Heart left ventricle (tissue), 16 donors: ENCODE measurements around the gene ANG. TPM values are rescaled to one million over a fixed set of nuclear protein-coding genes. Genes with fewer than 3 reads are reported as not detected.
"Not testable (repeated sequence)": the region's sequence is repeated elsewhere in the genome, so short reads cannot be mapped to it uniquely, and the experiment has no call there.

Source experiments
- ATAC-seq, 4 donors: fragments of 200-7000 bp; cut with Tn5 transposase; one replicate each; pipeline ENCODE4 v1.9.1; 2020 to 2022; ENCODE audit warnings: moderate library complexity in 4 of 4, mild to moderate bottlenecking in 3 of 4, moderate number of reproducible peaks in 1 of 4
- DNase-seq, 5 donors: peaks; one replicate each; pipeline ENCODE4 v3.0.0-alpha.2; 2020
- H3K27ac ChIP-seq, 12 donors: fragments of 200-600 bp; sonication (generic) in 4 of 12; one replicate each; pipeline versions ENCODE4 v1.5.0 to v1.8.0; 2016 to 2022; ENCODE audit warnings: mild to moderate bottlenecking in 2 of 12
- H3K27me3 ChIP-seq, 9 donors: fragments of 200-600 bp; sonication (generic) in 2 of 9; one replicate each; pipeline versions ENCODE4 v1.5.1 to v1.8.0; 2016 to 2022; ENCODE audit warnings: mild to moderate bottlenecking in 3 of 9
- H3K36me3 ChIP-seq, 9 donors: fragments of 200-600 bp; sonication (generic) in 2 of 9; one replicate each; pipeline versions ENCODE4 v1.5.0 to v1.8.0; 2018 to 2022; ENCODE audit warnings: mild to moderate bottlenecking in 2 of 9
- H3K4me1 ChIP-seq, 12 donors: fragments of 200-600 bp; sonication (generic) in 4 of 12; one replicate each; pipeline versions ENCODE4 v1.5.0 to v1.8.0; 2016 to 2022; ENCODE audit warnings: mild to moderate bottlenecking in 3 of 12
- H3K4me3 ChIP-seq, 12 donors: fragments of 200-600 bp; sonication (generic) in 4 of 12; one replicate each; pipeline versions ENCODE4 v1.5.0 to v1.8.0; 2017 to 2022; ENCODE audit warnings: mild to moderate bottlenecking in 9 of 12, moderate library complexity in 4 of 12
- H3K9me3 ChIP-seq, 12 donors: fragments of 200-600 bp; sonication (generic) in 4 of 12; one replicate each; pipeline versions ENCODE4 v1.5.0 to v1.8.0; 2016 to 2022; ENCODE audit warnings: mild to moderate bottlenecking in 1 of 12
- POLR2A ChIP-seq, 2 donors: fragments of 450-650 bp; IDR thresholded peaks; one replicate each; pipeline ENCODE4 v1.6.1; 2017; ENCODE audit warnings: antibody characterized with exemption in 2 of 2, mild to moderate bottlenecking in 2 of 2, moderate library complexity in 2 of 2
- WGBS, 4 donors: extraction: QIAGEN DNeasy Blood & Tissue Kit in 2 of 4; methylation state at CpG; one replicate each; pipeline versions ENCODE4 v1.1.5 to v1.1.7; 2013 to 2018; 5-methylcytosine and 5-hydroxymethylcytosine counted together
- intact Hi-C, 10 donors: fragments of 100-400 bp; cut with DNase I; formaldehyde crosslinking; loops; one replicate each; pipeline versions ENCODE4 v1.11.1 to v1.14.2; 2022
- long read RNA-seq, 3 donors: library from polyadenylated mRNA; unstranded; transcript quantifications; one replicate each; pipeline ENCODE4 v2.0.0, GENCODE V29; 2020 to 2021
- polyA plus RNA-seq, 2 donors: library from polyadenylated mRNA; stranded (reverse); fragments of 200-250 nt; gene quantifications; one replicate each; pipeline ENCODE4 v1.2.3, GENCODE V29; 2013
- total RNA-seq, 9 donors: library from RNA; depleted of rRNA in 2 of 9; stranded (reverse); fragments of >200 nt in 2 of 9; fragmentation: NEBNext Ultra II Directional in 3 of 9; extraction: Animal tissue kit (Norgen Biotek cat#: 25700) in 3 of 9; gene quantifications; one replicate each; pipeline versions ENCODE4 v1.1.0 to v1.2.4, GENCODE V29; 2016 to 2023
- TF ChIP-seq, protein P1 (sequence below), 12 donors: fragments of 200-600 bp; sonication (generic) in 4 of 12; IDR thresholded peaks; one replicate each; pipeline versions ENCODE4 v1.5.0 to v1.8.0; 2018 to 2022; ENCODE audit warnings: antibody characterized with exemption in 12 of 12, mild to moderate bottlenecking in 5 of 12
- donor health status: ischemic (EF 13 %, LVEDD 7.1; RV severe dilation, severe dysfunction).
- donor health status: healthy with polysubstance abuse.
- donor health status: DM: no; HTN: yes; CAD: no.
- donor health status: DM: no; HTN: no; CAD: no.
- donor health status: ischemic (EF 25% LVEDD 6.9; RV normal size, moderate dysfunction).
- donor health status: ischemic (EF 25% LVEDD 5.7; RV mildly dilated, moderate dysfunction).
- donor health status: healthy.
- donor health status: DM: yes; HTN: yes; CAD: no.
- donor health status: ischemic (EF 35%, LVEDD 5.7; RV mildly dilated, moderate dysfunction).
- donor health status: nonischemic (EF 11% LVEDD 7.7; RV severe dilation, severe dysfunction).
- donor health status: DM: yes; HTN: yes; CAD: no.
- donor health status: PGD.
- donor health status: ischemic (EF 29% LVEDD 5.4; RV normal size, mild dysfunction).
- donor health status: nonischemic (EF 23%, LVEDD 6.1; RV moderate dilation, normal function).

ANG gene
- total RNA-seq (1 to 10 TPM; 2.1 to 9.3 (median 4.0) TPM), polyA plus RNA-seq (1 to 10 TPM; 3.3 to 4.3 TPM)
- long read RNA-seq, donor 1, partial matches to known transcripts = 0 of 1 reads
- long read RNA-seq, donor 1, other reads (novel, unspliced or antisense) = 0 of 1 reads
- long read RNA-seq, donor 2, partial matches to known transcripts = 0 of 1 reads
- long read RNA-seq, donor 2, other reads (novel, unspliced or antisense) = 0 of 1 reads
- long read RNA-seq, donor 3, partial matches to known transcripts = 0 of 2 reads
- long read RNA-seq, donor 3, other reads (novel, unspliced or antisense) = 0 of 2 reads

DNA sequence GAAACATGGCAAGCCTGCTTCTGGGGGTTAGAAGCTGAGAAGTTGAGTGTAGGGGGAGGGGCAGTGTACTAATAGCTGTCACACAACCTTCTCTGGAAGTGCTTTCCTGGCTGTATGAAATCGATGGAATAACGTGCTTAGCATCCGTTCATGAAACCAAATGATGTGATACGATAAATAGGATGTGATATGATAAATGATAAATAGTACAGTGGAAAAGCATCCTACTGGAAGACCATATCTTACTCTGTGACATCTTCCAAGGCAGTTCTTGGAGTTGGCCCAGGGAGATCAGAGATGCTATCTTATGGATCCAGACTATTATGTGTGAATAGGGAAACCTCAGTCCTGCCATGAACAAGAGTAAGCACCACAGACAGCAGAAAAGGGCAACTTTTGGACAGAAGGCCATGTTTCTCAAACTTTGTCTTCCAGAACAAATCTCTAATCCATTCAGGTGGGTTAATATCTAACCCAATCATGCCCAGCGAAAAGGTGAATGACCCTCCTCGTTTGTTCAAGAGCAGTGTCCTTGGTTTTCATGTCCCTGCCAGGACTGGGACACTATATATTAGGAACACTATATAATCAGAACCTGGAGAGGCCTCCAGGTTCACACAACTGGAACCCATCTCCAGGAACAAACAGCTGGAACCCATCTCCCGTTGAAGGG, at the start of gene ANG:
Gene ANG (plus strand): TSS at position 598 of the 673 bp plus-strand sequence. CDS start 4,801 bp downstream, outside the sequence.
- ATAC-seq = no peak
- 79 to 92% (median 81%) methylated on average over 7 of the region's 7 CpGs for WGBS, 4 donors
- Histone ChIP-seq H3K4me1 (peaks cover 0 to 26% (median 10%) of the 10 kb centered on the region in 12 donors), H3K9me3 (no peaks in the 10 kb centered on the region), H3K27ac (no peak within 1 kb of the TSS), H3K4me3 (no peak within 1 kb of the TSS), H3K27me3 (no peaks in the 10 kb centered on the region), H3K36me3 (peaks cover 0 to 3% (median 0%) of the 10 kb centered on the region in 9 donors)
- TF ChIP-seq, protein P1, sequence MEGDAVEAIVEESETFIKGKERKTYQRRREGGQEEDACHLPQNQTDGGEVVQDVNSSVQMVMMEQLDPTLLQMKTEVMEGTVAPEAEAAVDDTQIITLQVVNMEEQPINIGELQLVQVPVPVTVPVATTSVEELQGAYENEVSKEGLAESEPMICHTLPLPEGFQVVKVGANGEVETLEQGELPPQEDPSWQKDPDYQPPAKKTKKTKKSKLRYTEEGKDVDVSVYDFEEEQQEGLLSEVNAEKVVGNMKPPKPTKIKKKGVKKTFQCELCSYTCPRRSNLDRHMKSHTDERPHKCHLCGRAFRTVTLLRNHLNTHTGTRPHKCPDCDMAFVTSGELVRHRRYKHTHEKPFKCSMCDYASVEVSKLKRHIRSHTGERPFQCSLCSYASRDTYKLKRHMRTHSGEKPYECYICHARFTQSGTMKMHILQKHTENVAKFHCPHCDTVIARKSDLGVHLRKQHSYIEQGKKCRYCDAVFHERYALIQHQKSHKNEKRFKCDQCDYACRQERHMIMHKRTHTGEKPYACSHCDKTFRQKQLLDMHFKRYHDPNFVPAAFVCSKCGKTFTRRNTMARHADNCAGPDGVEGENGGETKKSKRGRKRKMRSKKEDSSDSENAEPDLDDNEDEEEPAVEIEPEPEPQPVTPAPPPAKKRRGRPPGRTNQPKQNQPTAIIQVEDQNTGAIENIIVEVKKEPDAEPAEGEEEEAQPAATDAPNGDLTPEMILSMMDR (IDR thresholded peaks at IDR 0.05) = no peak
- intact Hi-C loops = loop anchor here in 6 of 10 donors (5.0 to 10.0 kb wide), 9 partner anchors 76 to 696 kb away; partner anchors contain the start of genes TEP1 (in 3 of the 6), TMEM253 (in 2 of the 6), APEX1 (in 1 of the 6) and OSGEP (in 1 of the 6)
- no peak for DNase-seq

DNA sequence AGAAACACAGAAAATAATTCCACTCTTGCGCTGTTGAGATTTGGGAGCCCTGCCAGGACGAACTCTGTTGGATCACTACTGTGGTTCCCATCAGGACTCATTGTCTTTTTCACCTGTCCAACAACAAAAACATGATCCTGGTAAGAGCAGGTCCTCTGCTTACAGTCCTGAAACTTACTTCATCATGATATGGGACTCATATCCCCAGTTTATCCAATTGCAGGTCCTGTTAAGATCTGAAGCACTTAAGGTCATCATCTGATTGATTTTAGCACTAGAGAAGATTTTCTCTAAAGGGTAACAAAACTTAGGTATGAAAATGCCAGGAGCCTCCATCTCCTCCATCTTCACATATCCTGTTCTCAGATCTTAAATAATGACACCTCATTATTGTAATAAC, 47.0 kb upstream of the ANG start, which contains the start of gene OR6S1:
Gene OR6S1 (minus strand): TSS at position 101 of the 400 bp plus-strand sequence. CDS start 0 bp downstream, at position 101.
- Histone ChIP-seq H3K4me1 (no peaks in the 10 kb centered on the region), H3K27me3 (peaks cover 0 to 58% (median 17%) of the 10 kb centered on the region in 9 donors), H3K9me3 (no peaks in the 10 kb centered on the region), H3K27ac (no peak within 1 kb of the TSS), H3K36me3 (no peaks in the 10 kb centered on the region), H3K4me3 (no peak within 1 kb of the TSS)
- no peak for TF ChIP-seq POLR2A (IDR thresholded peaks at IDR 0.05)
- TF ChIP-seq, protein P1 (IDR thresholded peaks at IDR 0.05) = no peak
- intact Hi-C loops = no loop called here
- no peak for ATAC-seq
- WGBS, 4 donors = 72 to 92% (median 83%) methylated on average over 2 of the region's 2 CpGs
- DNase-seq = no peak

DNA sequence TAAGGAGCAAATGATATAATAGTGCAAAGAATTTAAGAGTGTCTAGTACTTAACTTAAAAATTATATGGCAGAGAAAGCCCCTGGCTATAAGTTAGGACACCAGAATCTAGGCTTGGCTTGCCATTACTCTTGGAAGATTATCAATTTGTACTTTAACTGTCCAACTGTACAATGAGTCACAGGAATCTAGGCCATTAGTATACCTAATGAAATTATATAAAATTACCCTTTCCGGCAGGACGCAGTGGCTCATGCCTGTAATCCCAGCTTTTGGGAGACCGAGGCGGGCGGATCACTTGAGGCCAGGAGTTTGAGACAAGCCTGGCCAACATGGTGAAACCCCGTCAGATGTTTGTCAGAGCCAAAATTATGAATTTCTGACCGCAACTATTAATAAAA, 46.4 kb upstream of the ANG start:
- H3K36me3 ChIP-seq = no peaks in the 10 kb centered on the region
- intact Hi-C loops = no loop called here
- ATAC-seq = no peak

DNA sequence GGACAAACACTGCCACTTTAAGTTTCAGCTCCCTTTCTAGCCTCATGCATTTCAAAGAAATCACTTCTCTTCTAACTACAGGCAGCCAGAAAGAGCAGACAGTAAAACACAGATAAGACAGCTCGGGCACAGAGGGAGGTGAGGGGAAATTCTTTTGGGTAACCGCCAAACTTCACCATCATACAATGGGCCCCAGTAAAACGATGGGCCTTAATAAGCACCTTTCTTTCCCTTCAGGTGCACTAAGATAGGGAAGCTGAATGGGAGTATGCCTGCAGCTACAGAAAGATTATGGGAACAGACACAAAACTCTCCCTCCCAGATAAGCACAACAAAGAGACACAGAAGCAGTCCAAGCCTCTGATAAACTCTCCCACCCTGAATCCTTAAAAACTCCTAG, 45.8 kb upstream of the ANG start:
- H3K27me3 ChIP-seq = peaks cover 0 to 52% (median 12%) of the 10 kb centered on the region in 9 donors
- intact Hi-C loops = not testable (repeated sequence)

More for the DNA sequence above, 46.4 kb upstream of the ANG start:
- TF ChIP-seq, protein P1 (IDR thresholded peaks at IDR 0.05) = no peak
- TF ChIP-seq POLR2A (IDR thresholded peaks at IDR 0.05) = no peak
- 84 to 94% (median 88%) methylated on average over 7 of the region's 7 CpGs for WGBS, 4 donors
- Histone ChIP-seq H3K9me3 (no peaks in the 10 kb centered on the region), H3K27ac (no peak overlapping the region), H3K4me1 (no peaks in the 10 kb centered on the region), H3K27me3 (peaks cover 0 to 52% (median 16%) of the 10 kb centered on the region in 9 donors), H3K4me3 (no peak overlapping the region)
- no peak for DNase-seq

More for the DNA sequence above, 45.8 kb upstream of the ANG start:
- H3K4me3 ChIP-seq, H3K4me1 ChIP-seq, DNase-seq, H3K36me3 ChIP-seq, H3K9me3 ChIP-seq, ATAC-seq, H3K27ac ChIP-seq: not testable (repeated sequence)
- WGBS, 4 donors = 6 to 13% (median 10%) methylated on average over 3 of the region's 3 CpGs
